Neural cell (in vitro differentiated cells): Measurements from ENCODE around the gene CAMK2D.

Experiments used
- CTCF ChIP-seq: fragments of 450-650 bp; IDR thresholded peaks from 2 replicates; pipeline ENCODE4 v1.5.1; 2014; ENCODE audit warnings: antibody characterized with exemption, mild to moderate bottlenecking, moderate library complexity; ENCODE audit not compliant: poor library complexity, severe bottlenecking
- EP300 ChIP-seq: fragments of 450-650 bp; conservative IDR thresholded peaks from 2 replicates; pipeline ENCODE4 v1.6.1; 2014; ENCODE audit warnings: antibody characterized with exemption, mild to moderate bottlenecking, moderate library complexity; ENCODE audit not compliant: poor library complexity, severe bottlenecking
- EZH2 ChIP-seq: fragments of 200-600, 300-800 bp; shearing (Covaris generic), sonication (generic); IDR thresholded peaks from 2 replicates; pipeline ENCODE4 v1.6.1; 2014; ENCODE audit warnings: antibody characterized with exemption, low read length, borderline replicate concordance, mild to moderate bottlenecking; ENCODE audit not compliant: insufficient read depth, poor library complexity, severe bottlenecking
- TAF1 ChIP-seq: IDR thresholded peaks from 2 replicates; pipeline ENCODE4 v1.6.1; 2012; ENCODE audit warnings: low read depth
- TF ChIP-seq, protein P1 (sequence below): IDR thresholded peaks from 2 replicates; pipeline ENCODE4 v1.6.1; 2012; ENCODE audit warnings: borderline replicate concordance

DNA sequence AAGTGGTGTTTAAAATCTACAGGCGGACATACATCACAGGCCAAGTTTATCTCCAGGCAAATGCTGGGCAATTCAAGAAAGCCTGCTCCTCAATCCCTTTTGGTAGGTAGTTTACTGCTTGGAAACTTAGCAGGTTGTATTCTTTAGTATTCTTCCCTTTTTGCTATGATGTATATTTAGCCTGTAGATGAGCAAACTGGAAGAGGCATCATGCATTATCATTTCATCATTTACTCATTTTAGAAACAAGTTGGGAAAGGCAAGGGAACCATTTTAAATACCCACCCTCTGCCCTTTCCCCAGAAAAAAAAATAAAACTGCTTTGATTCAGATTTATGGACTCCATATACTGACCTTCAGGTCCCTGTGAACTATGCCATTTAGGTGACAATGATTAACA lies 213.2 kb downstream of the CAMK2D start:
- TF ChIP-seq CTCF (no peak), EP300 (no peak), EZH2 (no peak), TAF1 (no peak)
- TF ChIP-seq, protein P1, sequence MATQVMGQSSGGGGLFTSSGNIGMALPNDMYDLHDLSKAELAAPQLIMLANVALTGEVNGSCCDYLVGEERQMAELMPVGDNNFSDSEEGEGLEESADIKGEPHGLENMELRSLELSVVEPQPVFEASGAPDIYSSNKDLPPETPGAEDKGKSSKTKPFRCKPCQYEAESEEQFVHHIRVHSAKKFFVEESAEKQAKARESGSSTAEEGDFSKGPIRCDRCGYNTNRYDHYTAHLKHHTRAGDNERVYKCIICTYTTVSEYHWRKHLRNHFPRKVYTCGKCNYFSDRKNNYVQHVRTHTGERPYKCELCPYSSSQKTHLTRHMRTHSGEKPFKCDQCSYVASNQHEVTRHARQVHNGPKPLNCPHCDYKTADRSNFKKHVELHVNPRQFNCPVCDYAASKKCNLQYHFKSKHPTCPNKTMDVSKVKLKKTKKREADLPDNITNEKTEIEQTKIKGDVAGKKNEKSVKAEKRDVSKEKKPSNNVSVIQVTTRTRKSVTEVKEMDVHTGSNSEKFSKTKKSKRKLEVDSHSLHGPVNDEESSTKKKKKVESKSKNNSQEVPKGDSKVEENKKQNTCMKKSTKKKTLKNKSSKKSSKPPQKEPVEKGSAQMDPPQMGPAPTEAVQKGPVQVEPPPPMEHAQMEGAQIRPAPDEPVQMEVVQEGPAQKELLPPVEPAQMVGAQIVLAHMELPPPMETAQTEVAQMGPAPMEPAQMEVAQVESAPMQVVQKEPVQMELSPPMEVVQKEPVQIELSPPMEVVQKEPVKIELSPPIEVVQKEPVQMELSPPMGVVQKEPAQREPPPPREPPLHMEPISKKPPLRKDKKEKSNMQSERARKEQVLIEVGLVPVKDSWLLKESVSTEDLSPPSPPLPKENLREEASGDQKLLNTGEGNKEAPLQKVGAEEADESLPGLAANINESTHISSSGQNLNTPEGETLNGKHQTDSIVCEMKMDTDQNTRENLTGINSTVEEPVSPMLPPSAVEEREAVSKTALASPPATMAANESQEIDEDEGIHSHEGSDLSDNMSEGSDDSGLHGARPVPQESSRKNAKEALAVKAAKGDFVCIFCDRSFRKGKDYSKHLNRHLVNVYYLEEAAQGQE: no peak
